IPS-20b (cell line): ENCODE data around the gene FBXO48.

Experiments
- H3K27ac ChIP-seq: one replicate; pipeline ENCODE4 v1.5.1; 2013; ENCODE audit warnings: low read length
- H3K27me3 ChIP-seq: 2 replicates; pipeline ENCODE4 v1.6.1; 2013; ENCODE audit warnings: mild to moderate bottlenecking, low read length, inconsistent platforms; ENCODE audit not compliant: insufficient read depth
- H3K36me3 ChIP-seq: 2 replicates; pipeline ENCODE4 v1.6.1; 2013; ENCODE audit warnings: low read depth, mild to moderate bottlenecking, inconsistent platforms, low read length, moderate library complexity; ENCODE audit not compliant: insufficient read depth
- H3K4me1 ChIP-seq: 2 replicates; pipeline ENCODE4 v1.6.1; 2013; ENCODE audit warnings: mild to moderate bottlenecking, control low read depth, inconsistent platforms, low read length, moderate library complexity; ENCODE audit not compliant: insufficient read depth
- H3K4me3 ChIP-seq: 2 replicates; pipeline ENCODE4 v1.5.1; 2013; ENCODE audit warnings: mild to moderate bottlenecking, low read length, inconsistent platforms
- H3K9ac ChIP-seq: 2 replicates; pipeline ENCODE4 v1.6.1; 2013; ENCODE audit warnings: low read depth, mild to moderate bottlenecking, inconsistent platforms, low read length, moderate library complexity
- H3K9me3 ChIP-seq: 2 replicates; pipeline ENCODE4 v1.6.1; 2013; ENCODE audit warnings: mild to moderate bottlenecking, low read depth, low read length, inconsistent platforms; ENCODE audit not compliant: insufficient read depth

FBXO48 gene

DNA sequence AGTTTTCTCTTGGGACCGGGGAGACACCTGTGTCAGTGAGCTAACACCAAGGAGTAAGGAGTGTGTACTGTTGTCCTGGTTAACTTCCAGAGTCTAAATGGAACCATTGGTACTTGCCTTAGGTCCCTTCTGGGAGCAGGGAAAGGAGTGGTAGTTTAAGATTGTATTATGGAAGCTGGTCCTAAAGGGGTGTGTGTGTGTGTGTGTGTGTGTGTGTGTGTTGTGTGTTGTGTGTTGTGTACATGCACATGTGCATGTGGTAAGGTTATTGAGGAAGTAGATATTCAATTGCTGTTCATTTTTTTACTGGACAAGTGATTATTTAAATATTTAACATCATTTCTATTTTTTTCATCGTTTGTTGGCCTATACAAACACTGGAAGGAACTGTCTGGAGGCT, 1.7 kb upstream of the FBXO48 start:
- Histone ChIP-seq H3K4me1 (no peaks in the 10 kb centered on the region), H3K9ac (no peak overlapping the region), H3K4me3 (peak overlapping the region; percentile 88), H3K9me3 (no peaks in the 10 kb centered on the region), H3K27me3 (no peaks in the 10 kb centered on the region), H3K27ac (no peak overlapping the region), H3K36me3 (no peaks in the 10 kb centered on the region)

DNA sequence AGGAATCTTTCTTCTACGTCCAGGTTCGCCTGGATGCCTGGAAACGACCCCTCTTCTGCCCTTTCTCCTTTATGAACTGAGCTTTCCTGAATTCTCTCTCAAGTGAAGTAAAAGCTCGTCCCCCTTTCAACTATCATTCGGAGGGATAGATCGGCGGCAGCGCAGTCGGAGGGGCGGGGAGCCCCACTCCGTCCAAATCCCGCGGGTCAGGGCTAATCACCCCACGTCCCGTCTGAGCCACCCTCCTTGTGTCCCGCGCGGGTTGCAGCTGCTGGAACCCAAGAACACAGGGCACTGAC, 367 bp downstream of the FBXO48 start:
- Histone ChIP-seq H3K27me3 (no peaks in the 10 kb centered on the region), H3K9me3 (no peaks in the 10 kb centered on the region), H3K36me3 (no peaks in the 10 kb centered on the region), H3K27ac (no peak overlapping the region), H3K4me1 (no peaks in the 10 kb centered on the region), H3K9ac (peak overlapping the region; percentile 74; the same call in 1 of the 2 replicates), H3K4me3 (peak overlapping the region; percentile 88)

DNA sequence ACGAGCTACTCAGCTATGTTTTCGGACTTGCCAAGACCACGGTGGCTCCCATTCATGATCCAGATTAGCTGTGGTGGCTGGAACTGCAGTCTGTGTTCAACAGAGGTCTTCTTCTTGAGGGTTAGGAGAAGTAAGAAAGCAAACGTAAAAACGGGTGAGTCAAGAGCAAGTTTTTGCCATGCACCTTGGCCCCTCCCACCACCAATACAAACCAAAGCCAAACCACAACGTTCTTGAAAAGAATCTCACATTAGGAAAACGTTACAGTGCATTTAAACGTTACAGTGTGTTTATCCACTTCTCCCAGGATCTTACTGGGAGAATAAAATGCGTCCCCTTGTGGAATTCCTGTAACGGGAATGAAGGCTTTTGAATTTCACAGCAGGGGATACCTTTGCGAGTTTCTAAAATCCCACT, 725 bp downstream of the FBXO48 start:
- peak overlapping the region; percentile 74; the same call in 1 of the 2 replicates for H3K9ac ChIP-seq
- no peaks in the 10 kb centered on the region for H3K4me1 ChIP-seq
- no peaks in the 10 kb centered on the region for H3K36me3 ChIP-seq
- H3K9me3 ChIP-seq: no peaks in the 10 kb centered on the region
- H3K27ac ChIP-seq: no peak overlapping the region
- no peaks in the 10 kb centered on the region for H3K27me3 ChIP-seq
- peak overlapping the region; percentile 88 for H3K4me3 ChIP-seq

DNA sequence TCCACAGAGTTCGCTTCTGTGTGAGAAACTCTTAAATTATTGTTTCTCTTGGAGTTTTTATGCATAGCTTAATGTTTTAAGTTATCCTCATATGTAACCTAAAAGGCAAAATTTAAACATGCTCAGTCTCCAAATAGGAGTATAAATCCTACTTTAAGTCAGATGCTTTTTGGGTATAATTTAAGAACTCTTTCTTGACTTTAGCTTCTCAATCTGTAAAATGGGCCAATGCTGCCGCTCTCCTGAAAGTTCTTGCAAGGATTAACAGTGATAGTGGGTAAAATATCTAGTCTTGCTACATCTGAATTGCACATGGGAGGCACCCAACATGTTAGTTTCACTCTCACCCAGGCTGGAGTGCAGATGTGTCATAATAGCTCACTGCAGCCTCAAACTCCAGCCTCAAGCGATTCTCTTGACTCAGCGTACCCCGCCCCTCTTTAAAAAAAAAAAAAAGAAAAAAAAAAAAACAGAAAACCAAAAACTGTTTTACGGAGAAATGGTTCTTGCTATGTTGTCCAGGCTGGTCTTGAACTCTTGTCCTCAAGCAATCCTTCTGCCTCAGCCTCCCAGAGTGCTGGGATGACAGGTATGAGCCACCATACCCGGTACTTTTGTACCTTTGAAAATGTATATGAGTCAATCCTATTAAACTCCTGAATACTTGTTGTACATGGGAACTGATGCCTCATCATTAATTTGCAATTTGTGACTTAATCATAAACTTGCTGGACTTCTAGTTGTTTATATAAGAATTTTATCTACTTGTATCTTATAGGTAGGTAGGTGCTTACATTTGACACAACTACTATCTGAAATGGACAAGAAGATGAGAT, 1.8 kb downstream of the FBXO48 start:
- Histone ChIP-seq H3K4me3 (no peak overlapping the region), H3K9ac (no peak overlapping the region), H3K9me3 (no peaks in the 10 kb centered on the region)

DNA sequence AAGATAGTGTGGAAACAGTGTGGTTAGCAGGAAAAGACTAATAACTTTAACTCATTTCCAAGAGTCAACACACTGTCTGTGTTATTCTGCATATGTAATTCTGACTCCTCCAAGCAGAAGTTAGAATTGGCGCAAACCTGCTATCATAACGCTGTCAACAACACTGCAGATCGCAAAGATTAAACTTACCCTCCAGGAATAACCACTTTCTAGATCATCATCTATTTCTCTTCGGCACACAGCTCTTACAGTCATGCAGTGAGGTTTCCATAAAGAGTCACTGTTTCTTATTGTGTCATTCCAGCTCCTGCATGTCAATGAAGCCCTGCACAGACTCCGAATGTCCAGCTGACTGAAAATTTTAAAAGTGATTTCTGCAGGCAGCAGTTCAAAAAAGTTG, 2.4 kb downstream of the FBXO48 start:
- H3K36me3 ChIP-seq: no peaks in the 10 kb centered on the region
- H3K4me1 ChIP-seq: no peaks in the 10 kb centered on the region
- H3K9ac ChIP-seq: no peak overlapping the region
- no peaks in the 10 kb centered on the region for H3K9me3 ChIP-seq
- no peaks in the 10 kb centered on the region for H3K27me3 ChIP-seq
- no peak overlapping the region for H3K27ac ChIP-seq
- H3K4me3 ChIP-seq: no peak overlapping the region

More for the DNA sequence above, 1.8 kb downstream of the FBXO48 start:
- Histone ChIP-seq H3K27ac (no peak overlapping the region), H3K4me1 (no peaks in the 10 kb centered on the region), H3K36me3 (no peaks in the 10 kb centered on the region), H3K27me3 (no peaks in the 10 kb centered on the region)

DNA sequence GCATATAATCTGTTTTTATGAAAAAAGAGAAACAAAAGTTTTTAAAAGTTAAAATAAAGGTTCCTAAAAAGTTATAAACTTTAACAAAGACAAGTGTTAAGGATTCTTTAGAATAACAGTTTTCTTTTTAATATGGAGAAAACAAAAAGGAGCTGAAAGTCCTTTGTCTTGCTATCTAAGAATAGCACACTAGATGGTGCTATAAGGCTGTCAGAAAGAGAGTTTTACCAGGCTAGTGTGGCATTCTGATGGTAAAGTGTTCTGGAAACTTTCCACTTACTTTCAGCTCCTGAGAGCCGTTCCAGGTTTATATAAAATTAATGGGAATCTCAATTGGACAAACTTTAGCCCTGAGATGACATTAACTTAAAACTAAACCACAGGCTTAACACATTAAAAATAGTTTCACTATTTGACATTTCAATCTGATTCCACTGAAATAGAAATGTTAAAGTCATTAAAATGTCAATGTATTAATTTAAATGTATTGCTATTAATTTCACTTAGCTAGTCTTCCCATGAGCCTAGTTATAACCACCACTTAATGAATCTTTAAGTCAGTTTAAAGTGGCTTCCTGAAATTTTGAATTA, 3.7 kb downstream of the FBXO48 start:
- Histone ChIP-seq H3K9ac (no peak overlapping the region), H3K4me1 (no peaks in the 10 kb centered on the region), H3K4me3 (no peak overlapping the region), H3K27ac (no peak overlapping the region), H3K27me3 (no peaks in the 10 kb centered on the region), H3K9me3 (no peaks in the 10 kb centered on the region), H3K36me3 (no peaks in the 10 kb centered on the region)

DNA sequence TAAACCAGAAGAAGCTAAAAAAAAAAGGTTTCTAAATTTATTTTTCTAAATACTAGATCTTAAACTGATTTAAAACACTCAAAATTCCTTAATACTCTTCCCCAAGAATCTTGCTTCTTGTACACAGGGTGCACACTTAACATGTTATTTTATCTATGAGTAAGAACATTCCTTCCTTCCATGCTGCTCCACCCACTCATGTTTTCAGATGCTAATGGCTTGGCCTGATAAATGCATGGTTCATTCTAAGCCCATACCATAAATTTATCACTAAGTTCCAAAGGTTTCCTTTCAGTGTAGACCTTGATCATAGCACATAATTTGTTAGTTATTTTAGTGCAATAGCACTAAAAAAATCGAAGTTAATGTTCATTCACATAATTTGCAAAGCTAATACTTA, 8.1 kb downstream of the FBXO48 start:
- Histone ChIP-seq H3K4me3 (no peak overlapping the region), H3K9ac (no peak overlapping the region), H3K27ac (no peak overlapping the region), H3K4me1 (no peaks in the 10 kb centered on the region), H3K36me3 (no peaks in the 10 kb centered on the region), H3K27me3 (no peaks in the 10 kb centered on the region), H3K9me3 (no peaks in the 10 kb centered on the region)

DNA sequence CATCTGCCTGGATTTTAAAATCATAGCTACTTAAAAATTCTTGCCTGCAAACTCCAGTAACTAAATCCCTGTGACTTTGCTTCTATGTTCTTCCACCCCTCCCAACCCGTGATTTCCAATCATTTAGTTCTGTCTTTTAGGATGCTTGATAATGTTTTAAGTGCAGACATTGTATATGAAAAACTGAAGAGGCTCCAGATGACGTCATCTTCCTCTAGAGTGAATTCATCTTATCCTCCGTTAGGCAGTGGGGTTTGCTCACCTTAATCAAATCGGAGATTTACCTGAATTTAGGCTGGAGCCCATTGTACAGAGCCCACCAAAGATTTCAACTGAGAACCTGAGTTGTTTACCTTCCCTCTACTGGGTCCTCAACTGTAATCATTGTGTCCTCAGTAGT, 10.9 kb downstream of the FBXO48 start:
- Histone ChIP-seq H3K9me3 (no peaks in the 10 kb centered on the region), H3K36me3 (no peaks in the 10 kb centered on the region), H3K4me3 (no peak overlapping the region), H3K4me1 (no peaks in the 10 kb centered on the region), H3K27ac (no peak overlapping the region), H3K27me3 (no peaks in the 10 kb centered on the region), H3K9ac (no peak overlapping the region)

DNA sequence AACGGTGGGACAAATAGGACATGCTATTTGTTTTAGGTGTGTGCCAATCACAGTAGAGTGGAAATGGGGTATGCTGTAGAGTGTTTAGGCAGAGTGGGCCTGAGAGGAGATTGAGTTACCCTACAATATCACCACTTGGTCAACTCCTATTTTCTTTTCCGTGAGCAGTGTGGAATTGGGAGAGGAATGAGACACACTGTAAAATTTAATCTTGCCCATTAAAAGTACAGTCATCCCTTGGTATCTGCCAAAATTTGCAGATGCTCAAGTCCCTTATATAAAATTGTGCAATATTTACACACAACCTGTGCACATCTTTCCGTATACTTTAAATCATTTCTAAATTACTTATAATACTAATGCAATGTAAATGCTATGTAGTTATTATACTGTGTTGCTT, 12.4 kb downstream of the FBXO48 start:
- no peaks in the 10 kb centered on the region for H3K36me3 ChIP-seq
- no peaks in the 10 kb centered on the region for H3K4me1 ChIP-seq
- no peak overlapping the region for H3K4me3 ChIP-seq
- no peak overlapping the region for H3K9ac ChIP-seq
- H3K27ac ChIP-seq: no peak overlapping the region
- no peaks in the 10 kb centered on the region for H3K27me3 ChIP-seq
- no peaks in the 10 kb centered on the region for H3K9me3 ChIP-seq

DNA sequence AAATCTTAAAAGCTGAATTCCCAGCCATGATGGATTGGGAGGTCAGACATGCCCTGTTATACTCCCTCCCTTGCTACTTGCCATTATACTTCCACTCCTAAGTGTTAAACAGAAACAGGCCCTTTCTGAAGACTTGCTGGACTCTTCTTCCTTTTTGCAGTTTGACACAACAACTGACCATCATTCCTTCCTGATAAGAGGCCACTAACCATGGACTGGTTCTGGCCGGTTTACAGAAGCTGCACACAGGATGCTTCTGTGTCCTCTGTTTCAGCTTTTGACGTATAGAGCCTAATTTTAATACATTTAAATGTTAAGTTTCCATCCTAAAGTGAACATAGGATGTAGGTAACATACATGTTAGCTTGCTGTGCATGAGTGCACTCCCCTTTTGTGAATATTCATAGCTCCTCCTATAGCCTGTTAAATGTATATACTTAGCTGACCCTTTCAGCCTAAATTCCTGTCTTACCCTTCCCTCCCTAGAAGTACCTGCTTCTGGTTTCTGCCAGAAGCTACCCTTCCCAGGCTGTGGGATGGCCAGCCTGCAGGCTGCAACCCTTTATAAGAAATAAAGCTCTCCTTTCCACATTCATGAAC, 13.2 kb downstream of the FBXO48 start:
- no peak overlapping the region for H3K9ac ChIP-seq
- H3K27ac ChIP-seq: no peak overlapping the region
- no peak overlapping the region for H3K4me3 ChIP-seq
- no peaks in the 10 kb centered on the region for H3K9me3 ChIP-seq
- no peaks in the 10 kb centered on the region for H3K36me3 ChIP-seq
- H3K27me3 ChIP-seq: no peaks in the 10 kb centered on the region
- no peaks in the 10 kb centered on the region for H3K4me1 ChIP-seq

DNA sequence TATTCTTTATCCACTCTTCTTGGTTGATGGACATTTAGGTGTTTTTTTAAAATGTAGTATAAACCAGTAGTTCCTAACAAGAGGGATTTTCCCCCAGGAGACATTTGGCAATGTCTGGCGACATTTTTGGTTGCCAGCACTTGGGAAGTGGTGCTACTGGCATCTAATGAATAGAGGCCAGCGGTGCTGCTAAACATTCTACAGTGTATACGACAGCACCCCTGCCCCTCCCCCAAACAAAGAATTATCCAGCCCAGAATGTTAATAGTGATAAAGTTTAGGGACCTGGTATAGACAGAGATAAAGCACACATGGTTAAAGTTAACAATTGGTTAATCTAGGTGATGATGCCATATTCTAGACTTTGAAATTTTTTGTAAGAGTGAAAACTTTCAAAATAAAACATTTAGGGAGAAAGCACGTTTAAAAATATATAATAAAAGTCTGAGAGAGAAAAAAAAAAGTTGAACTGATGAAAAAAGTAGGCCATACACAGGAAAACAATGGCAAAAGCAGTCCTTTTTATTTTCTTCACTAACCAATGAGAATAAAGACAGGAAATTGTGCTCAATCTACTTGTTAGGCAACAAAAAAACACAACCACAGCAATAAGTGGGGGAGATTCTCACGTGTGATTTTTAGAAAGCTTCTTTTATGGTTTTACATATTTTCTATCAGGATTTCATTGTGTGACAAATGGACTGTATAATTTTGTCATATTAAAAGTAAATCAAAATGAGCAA, 14.8 kb downstream of the FBXO48 start:
- no peak overlapping the region for H3K4me3 ChIP-seq
- H3K4me1 ChIP-seq: no peaks in the 10 kb centered on the region
- no peak overlapping the region for H3K27ac ChIP-seq
- no peak overlapping the region for H3K9ac ChIP-seq
- no peaks in the 10 kb centered on the region for H3K36me3 ChIP-seq
- H3K9me3 ChIP-seq: no peaks in the 10 kb centered on the region
- H3K27me3 ChIP-seq: no peaks in the 10 kb centered on the region
